ENCODE data around the gene ZFP36L2.

ZFP36L2 gene

DNA sequence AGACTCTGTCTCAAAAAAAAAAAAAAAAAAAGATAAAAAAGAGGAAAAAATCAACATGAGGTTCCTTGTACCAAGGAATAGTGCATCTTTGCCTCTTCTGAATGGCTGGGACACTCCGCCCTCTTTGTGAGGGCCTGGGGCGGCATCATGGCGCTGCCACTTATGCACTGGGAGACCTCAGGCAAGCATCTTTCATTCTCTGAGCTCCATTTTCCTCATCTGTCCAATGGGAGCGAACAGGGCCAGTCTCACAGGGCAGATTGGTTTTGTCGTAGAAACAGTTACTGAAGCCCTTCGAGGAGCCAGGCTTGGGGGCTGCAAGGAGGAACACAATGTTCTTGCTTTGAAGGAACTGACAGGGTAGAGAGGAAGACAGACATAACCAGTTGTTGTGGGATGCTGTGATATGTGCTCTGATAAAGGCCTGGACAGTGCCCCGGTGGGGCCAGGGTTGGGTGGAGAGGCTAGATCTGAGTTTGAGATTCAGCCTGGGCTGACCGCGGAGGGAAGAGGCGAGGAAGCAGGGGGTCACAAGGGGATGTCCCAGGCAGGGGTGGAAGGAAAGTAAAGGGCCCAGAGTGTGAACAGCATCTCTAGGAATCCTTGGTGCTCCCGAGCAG is 14.1 kb downstream of the ZFP36L2 start:
- no peak for FAIRE-seq
- DNase-seq (ENCODE audit: extremely low spot score, insufficient read length, low read depth), result no peak

- no peak for FAIRE-seq
Observed at GRCh38 chr2:43210467-43211303, 15.7 kb downstream of the ZFP36L2 start.

GRCh38 chr2:43210125-43210466 is 16.3 kb downstream of the ZFP36L2 start:
- DNase-seq (ENCODE audit: extremely low spot score, insufficient read length, low read depth) (no peak), FAIRE-seq (no peak)

More at GRCh38 chr2:43210467-43211303, 15.7 kb downstream of the ZFP36L2 start:
- no peak for DNase-seq (ENCODE audit: extremely low spot score, insufficient read length, low read depth)

DNA sequence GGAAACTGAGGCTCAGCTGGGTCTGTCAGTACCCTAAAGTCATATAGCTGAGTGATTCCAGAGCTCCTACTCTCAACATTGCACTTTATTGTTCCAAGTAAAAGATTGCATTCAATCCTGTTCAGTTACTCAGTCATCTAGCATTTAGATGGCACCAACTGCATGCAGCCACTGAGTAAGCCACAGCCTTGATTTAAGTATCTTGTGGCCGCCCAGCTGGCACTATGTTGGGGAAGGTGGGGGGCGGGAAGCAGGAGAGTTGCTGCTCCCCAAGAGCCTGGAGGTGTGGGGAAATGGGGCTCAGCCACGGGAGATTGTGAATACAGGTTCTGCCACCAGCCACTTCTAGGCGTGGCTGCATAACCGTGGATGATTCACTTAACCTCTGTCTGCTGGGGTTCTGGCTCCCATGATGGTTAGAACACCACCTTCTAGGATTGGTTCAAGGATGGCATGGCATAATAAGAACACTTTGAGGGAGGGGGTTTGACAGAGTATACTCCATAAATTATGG is 17.1 kb downstream of the ZFP36L2 start:
- FAIRE-seq, result no peak
- no peak for DNase-seq (ENCODE audit: extremely low spot score, insufficient read length, low read depth)

DNA sequence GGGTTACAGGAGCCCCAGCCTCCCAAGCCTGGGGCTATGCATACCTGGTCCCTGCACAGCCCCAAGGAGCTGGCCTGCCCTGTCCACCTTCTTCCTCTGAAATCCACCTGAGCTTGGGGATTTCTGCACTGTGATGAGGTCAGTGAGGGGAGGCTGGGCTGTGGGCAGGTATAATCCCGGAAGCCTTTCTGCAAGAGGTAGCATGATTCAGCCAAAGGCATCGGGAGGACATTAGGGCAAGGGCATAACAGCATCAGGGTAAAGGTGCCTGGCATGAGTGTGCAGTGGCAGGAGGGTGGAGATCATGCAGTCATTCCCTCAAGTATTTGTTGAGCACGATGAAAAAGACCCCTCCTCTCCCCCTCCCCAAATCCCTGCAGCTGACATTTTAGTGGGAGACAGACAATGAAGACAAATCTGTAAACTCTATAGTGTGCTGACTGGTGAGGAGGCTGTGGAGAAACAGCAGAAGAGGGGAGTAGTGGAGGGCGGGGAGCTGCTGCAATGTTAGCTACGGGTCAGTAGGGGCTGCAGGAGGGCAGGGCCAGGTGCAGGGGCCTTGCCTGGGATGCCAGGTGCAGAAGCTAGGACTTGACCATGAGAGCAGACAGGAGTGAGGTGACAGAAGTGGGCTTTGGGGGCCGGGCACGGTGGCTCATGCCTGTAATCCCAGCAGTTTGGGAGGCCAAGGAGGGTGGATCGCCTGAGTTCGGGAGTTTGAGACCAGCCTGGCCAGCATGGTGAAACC is 18.7 kb downstream of the ZFP36L2 start:
- no peak for FAIRE-seq
- no peak for DNase-seq (ENCODE audit: extremely low spot score, insufficient read length, low read depth)

DNA sequence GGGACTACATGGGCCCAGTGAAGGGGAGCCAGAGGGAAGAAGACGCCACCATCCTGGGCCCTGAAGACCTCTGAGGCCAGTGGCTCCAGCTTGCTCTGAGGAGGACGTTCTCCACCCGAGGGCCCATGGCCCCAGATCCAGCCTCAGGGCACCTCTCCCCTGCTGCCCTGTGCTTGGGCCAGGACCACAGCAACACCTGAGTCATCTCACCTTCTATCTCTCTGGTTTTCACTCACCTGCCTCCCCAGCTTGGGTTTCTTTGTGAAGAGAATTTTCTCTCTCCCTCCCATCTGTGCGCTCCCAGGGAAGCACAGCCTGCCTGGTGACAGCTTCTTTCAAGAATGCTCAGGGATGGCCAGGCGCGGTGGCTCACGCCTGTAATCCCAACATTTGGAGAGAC is 19.8 kb downstream of the ZFP36L2 start:
- no peak for DNase-seq (ENCODE audit: extremely low spot score, insufficient read length, low read depth)
- no peak for FAIRE-seq

DNA sequence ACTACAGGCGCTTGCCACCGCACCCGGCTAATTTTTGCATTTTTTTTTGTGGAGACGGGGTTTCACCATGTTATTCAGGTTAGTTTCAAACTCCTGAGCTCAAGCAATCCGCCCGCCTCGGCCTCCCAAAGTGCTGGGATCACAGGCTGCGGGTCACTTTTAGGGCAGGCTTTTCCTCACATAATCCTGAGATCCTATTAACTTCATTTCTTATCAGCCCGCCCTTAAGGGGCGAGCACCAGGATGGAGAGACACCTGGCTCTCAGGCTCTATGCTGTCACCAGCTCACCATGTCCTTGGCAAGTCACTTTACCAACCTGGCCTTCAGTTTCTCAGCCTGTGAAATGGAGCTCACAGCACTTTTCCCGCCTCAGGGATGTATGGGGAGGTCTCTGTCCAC is 23.0 kb downstream of the ZFP36L2 start:
- no peak for FAIRE-seq
- no peak for DNase-seq (ENCODE audit: extremely low spot score, insufficient read length, low read depth)

GRCh38 chr2:43202289-43202688 is 24.1 kb downstream of the ZFP36L2 start:
- DNase-seq (ENCODE audit: extremely low spot score, insufficient read length, low read depth) (no peak), FAIRE-seq (no peak)

GRCh38 chr2:43201497-43201896 is 24.9 kb downstream of the ZFP36L2 start:
- FAIRE-seq (no peak), DNase-seq (ENCODE audit: extremely low spot score, insufficient read length, low read depth) (no peak)

- no peak for FAIRE-seq
- DNase-seq (ENCODE audit: extremely low spot score, insufficient read length, low read depth), result no peak
Observed at GRCh38 chr2:43201016-43201415, 25.4 kb downstream of the ZFP36L2 start.

- DNase-seq (ENCODE audit: extremely low spot score, insufficient read length, low read depth) (no peak), FAIRE-seq (no peak)
Observed at GRCh38 chr2:43199492-43200488, 26.6 kb downstream of the ZFP36L2 start.

- DNase-seq (ENCODE audit: extremely low spot score, insufficient read length, low read depth) (no peak), FAIRE-seq (no peak)
Observed at GRCh38 chr2:43198263-43198662, 28.1 kb downstream of the ZFP36L2 start.

DNA sequence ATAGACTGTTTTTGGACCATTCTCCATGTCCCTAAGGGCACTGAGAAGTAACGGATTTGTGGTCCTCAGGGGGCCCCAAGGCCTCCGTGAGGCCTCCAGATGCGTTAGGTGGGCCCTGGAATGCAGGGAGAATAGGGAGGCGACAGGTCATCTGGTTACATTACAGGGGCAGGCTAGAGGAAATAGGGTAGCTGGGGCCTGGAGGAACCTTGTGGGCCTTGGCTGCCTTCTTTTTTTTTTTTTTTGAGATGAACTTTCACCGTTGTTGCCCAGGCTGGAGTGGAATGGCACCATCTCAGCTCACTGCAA is 28.9 kb downstream of the ZFP36L2 start:
- DNase-seq (ENCODE audit: extremely low spot score, insufficient read length, low read depth) (no peak), FAIRE-seq (no peak)

GRCh38 chr2:43196768-43197587 is 29.4 kb downstream of the ZFP36L2 start:
- no peak for FAIRE-seq
- no peak for DNase-seq (ENCODE audit: extremely low spot score, insufficient read length, low read depth)

- FAIRE-seq, result peak; percentile 71
Observed at GRCh38 chr2:43194121-43194869, 32.1 kb downstream of the ZFP36L2 start.

DNA sequence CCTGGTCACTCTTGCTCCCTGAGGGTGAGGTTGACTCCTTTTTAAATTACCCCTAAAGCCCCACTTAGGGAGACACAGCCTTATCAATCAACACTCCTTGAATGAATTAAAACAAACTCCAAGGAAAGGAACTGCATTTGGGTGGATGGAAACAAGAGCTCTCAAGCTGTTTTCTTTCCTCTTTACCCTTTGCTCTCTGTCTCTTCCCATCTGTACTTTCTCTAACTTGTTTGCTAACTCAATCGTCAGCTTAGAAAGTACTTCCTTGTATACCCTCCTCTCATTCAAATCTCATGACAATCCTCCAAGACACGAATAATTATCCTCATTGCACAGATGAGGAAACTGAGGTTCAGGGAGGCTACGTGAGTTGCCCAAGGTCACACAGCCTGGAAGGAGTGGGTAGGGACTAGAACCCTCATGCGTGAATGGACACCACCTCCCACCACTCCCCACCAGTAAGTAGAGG is 32.7 kb downstream of the ZFP36L2 start:
- FAIRE-seq (no peak), DNase-seq (ENCODE audit: extremely low spot score, insufficient read length, low read depth) (no peak)

More at GRCh38 chr2:43194121-43194869, 32.1 kb downstream of the ZFP36L2 start:
- DNase-seq (ENCODE audit: extremely low spot score, insufficient read length, low read depth), result no peak

GRCh38 chr2:43192744-43193651 is 33.4 kb downstream of the ZFP36L2 start:
- FAIRE-seq (no peak), DNase-seq (ENCODE audit: extremely low spot score, insufficient read length, low read depth) (no peak)
